T-cell (primary cell): ENCODE measurements around the gene RPL31. TPM values are rescaled to one million over a fixed set of nuclear protein-coding genes. Genes with fewer than 3 reads are reported as not detected.

Experiments
- ATAC-seq, 4 experiments: fragments of 200-7000 bp in 3 of 4; fragments of 150-1000 bp in 1 of 4; cut with Tn5 transposase; replicated peaks in 1 of 4; 1 replicate in 3 of 4; 2 replicates in 1 of 4; pipeline ENCODE4 v1.10.0; 2021; ENCODE audit warnings: moderate library complexity in 3 of 4, mild to moderate bottlenecking in 2 of 4, moderate number of reproducible peaks in 1 of 4
- CTCF ChIA-PET, 2 donors: fragments of 300-600 bp; sonication (Branson Sonifier 250); formaldehyde crosslinking; loops; one replicate each; lab custom pipeline; 2022; ENCODE audit warnings: antibody characterized with exemption in 2 of 2; lab: Charles Lee
- POLR2A ChIA-PET, 2 donors: fragments of 300-600 bp; sonication (Branson Sonifier 250); formaldehyde crosslinking; loops; one replicate each; lab custom pipeline; 2022; ENCODE audit warnings: antibody characterized with exemption in 2 of 2; lab: Charles Lee
- DNase-seq, 35 experiments: peaks; one replicate each; pipeline versions ENCODE4 v3.0.0 to v3.0.0-alpha.2; 2013 to 2023
- H3K27ac ChIP-seq: one replicate; pipeline ENCODE4 v1.5.1; 2013; ENCODE audit warnings: low read length
- H3K27me3 ChIP-seq, 2 experiments: replicated peaks in 1 of 2; 1 replicate in 1 of 2; 2 replicates in 1 of 2; pipeline versions ENCODE4 v1.6.1 to v1.7.0; 2013; ENCODE audit warnings: low read length in 1 of 2, mixed read lengths in 1 of 2; ENCODE audit not compliant: control insufficient read depth in 2 of 2, insufficient read depth in 2 of 2; ENCODE audit errors: extremely low read depth in 1 of 2
- H3K36me3 ChIP-seq, 2 donors: 1 replicate in 1 of 2; 2 replicates in 1 of 2; pipeline versions ENCODE4 v1.6.1 to v1.7.0; 2013; ENCODE audit warnings: low read length in 1 of 2; ENCODE audit not compliant: control insufficient read depth in 2 of 2, insufficient read depth in 1 of 2; ENCODE audit errors: extremely low read depth in 1 of 2
- H3K4me1 ChIP-seq, 2 experiments: 1 replicate in 1 of 2; 2 replicates in 1 of 2; pipeline versions ENCODE4 v1.6.1 to v1.7.0; 2013; ENCODE audit warnings: low read length in 2 of 2, mixed read lengths in 1 of 2; ENCODE audit not compliant: insufficient read depth in 2 of 2, control insufficient read depth in 1 of 2; ENCODE audit errors: extremely low read depth in 1 of 2
- H3K4me3 ChIP-seq, 2 donors: 1 replicate in 1 of 2; 2 replicates in 1 of 2; pipeline versions ENCODE4 v1.5.1 to v1.7.0; 2013; ENCODE audit warnings: mild to moderate bottlenecking in 2 of 2, low read length in 1 of 2, moderate library complexity in 1 of 2; ENCODE audit not compliant: control insufficient read depth in 1 of 2; ENCODE audit errors: extremely low read depth in 1 of 2
- H3K9me3 ChIP-seq: 2 replicates; pipeline ENCODE4 v1.7.0; 2013
- H3K27ac Mint-ChIP-seq, 2 donors: one replicate each; pipeline ENCODE4 v1.8.0; 2020 to 2021; ENCODE audit warnings: mild to moderate bottlenecking in 2 of 2, mixed read lengths in 2 of 2
- H3K27me3 Mint-ChIP-seq, 2 donors: one replicate each; pipeline ENCODE4 v1.8.0; 2021 to 2022; ENCODE audit warnings: mixed read lengths in 2 of 2
- H3K36me3 Mint-ChIP-seq: one replicate; pipeline ENCODE4 v1.8.0; 2021; ENCODE audit warnings: mixed read lengths
- H3K4me1 Mint-ChIP-seq, 3 donors: one replicate each; pipeline ENCODE4 v1.8.0; 2020 to 2022; ENCODE audit warnings: mixed read lengths in 3 of 3, mild to moderate bottlenecking in 1 of 3
- H3K4me3 Mint-ChIP-seq, 3 donors: one replicate each; pipeline ENCODE4 v1.8.0; 2020 to 2022; ENCODE audit warnings: mild to moderate bottlenecking in 3 of 3, mixed read lengths in 3 of 3, moderate library complexity in 3 of 3
- H3K9me3 Mint-ChIP-seq, 3 donors: one replicate each; pipeline ENCODE4 v1.8.0; 2020 to 2022; ENCODE audit warnings: mixed read lengths in 3 of 3
- WGBS: methylation state at CpG from one replicate; pipeline ENCODE4 v1.1.5; 2013; ENCODE audit warnings: missing lambda C conversion rate; ENCODE audit not compliant: insufficient coverage; 5-methylcytosine and 5-hydroxymethylcytosine counted together
- total RNA-seq, 35 experiments: library from RNA in 6 of 35; stranded (reverse) in 6 of 35; fragments of 120-200 nt in 1 of 35; gene quantifications; one replicate each; pipeline versions ENCODE4 v1.2.1 to v1.2.4 and lab custom pipeline; 2013 to 2026

The RPL31 gene
- total RNA-seq, 5 donors from 2014 or later (not counting 1 experiment from before 2014, with no cell fraction given) = 1,802 to 2,371 (median 2,279) TPM

DNA sequence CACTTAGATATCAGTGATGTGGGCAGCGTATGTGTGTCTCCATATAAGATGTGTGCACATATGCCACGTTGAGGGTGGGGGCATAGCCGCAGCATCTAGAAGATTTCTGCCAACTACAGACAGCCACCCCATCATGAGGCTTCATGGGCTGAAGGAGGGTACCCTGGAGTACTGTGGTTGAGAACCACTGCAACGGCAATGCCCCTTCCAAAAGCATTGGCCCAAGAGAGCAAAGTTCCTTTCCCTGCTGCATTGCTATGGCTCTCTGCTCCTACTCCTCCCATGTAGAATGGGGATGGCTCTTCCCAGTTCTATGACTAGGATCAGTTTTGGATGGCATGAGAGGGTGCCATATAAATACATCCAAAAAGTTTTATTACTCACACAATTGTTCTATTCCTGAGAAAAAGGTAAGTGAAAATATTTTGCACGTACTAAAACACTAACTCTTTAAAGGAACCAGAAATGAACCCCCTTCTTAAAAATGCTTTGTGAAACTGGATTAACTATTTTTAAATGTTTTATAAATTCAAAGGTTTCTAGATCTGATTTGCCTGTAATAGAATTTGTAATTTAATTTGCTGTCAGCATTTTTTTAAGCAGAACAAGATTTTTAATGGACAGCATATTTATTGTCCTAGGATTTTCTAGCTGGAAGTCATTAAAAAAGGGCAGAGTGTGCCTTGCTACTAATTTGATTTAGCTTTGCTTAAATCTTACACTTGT is 4.4 kb upstream of the RPL31 start:
- Histone ChIP-seq H3K4me3 (no peak overlapping the region), H3K36me3 (peaks cover 0 to 6% of the 10 kb centered on the region in 2 donors), H3K27ac (no peak overlapping the region), H3K9me3 (no peaks in the 10 kb centered on the region), H3K27me3 (no peaks in the 10 kb centered on the region), H3K4me1 (peaks cover under 1 to 7% of the 10 kb centered on the region in 2 experiments)
- peaks cover 2% of the 10 kb centered on the region for H3K36me3 Mint-ChIP-seq
- no peaks in the 10 kb centered on the region for H3K9me3 Mint-ChIP-seq
- ATAC-seq (no peak), DNase-seq (no peak)
- H3K27me3 Mint-ChIP-seq = no peaks in the 10 kb centered on the region
- H3K4me3 Mint-ChIP-seq = no peak overlapping the region
- CTCF ChIA-PET = no interaction called here
- no CpG with 5 or more reads among the region's 5 CpGs for WGBS
- POLR2A ChIA-PET = no interaction called here
- H3K27ac Mint-ChIP-seq = no peak overlapping the region
- peaks cover 8 to 11% (median 10%) of the 10 kb centered on the region in 3 donors for H3K4me1 Mint-ChIP-seq

- no peak for ATAC-seq
- no CpG with 5 or more reads among the region's 6 CpGs for WGBS
- Histone ChIP-seq H3K36me3 (peaks cover 2 to 6% of the 10 kb centered on the region in 2 donors), H3K4me1 (peaks cover 4 to 12% of the 10 kb centered on the region in 2 experiments), H3K27ac (no peak overlapping the region), H3K9me3 (no peaks in the 10 kb centered on the region), H3K4me3 (no peak overlapping the region), H3K27me3 (no peaks in the 10 kb centered on the region)
- CTCF ChIA-PET = no interaction called here
- Mint-ChIP-seq H3K4me3 (no peak overlapping the region), H3K9me3 (no peaks in the 10 kb centered on the region), H3K27ac (no peak overlapping the region), H3K4me1 (peaks cover 13 to 15% (median 15%) of the 10 kb centered on the region in 3 donors), H3K27me3 (no peaks in the 10 kb centered on the region), H3K36me3 (peaks cover 7% of the 10 kb centered on the region)
- POLR2A ChIA-PET = no interaction called here
- DNase-seq = no peak
Measured at GRCh38 chr2:100998235-100998573, 3.9 kb upstream of the RPL31 start.

GRCh38 chr2:100999995-101000394 is 2.1 kb upstream of the RPL31 start:
- POLR2A ChIA-PET = no interaction called here
- Mint-ChIP-seq H3K4me1 (peaks cover 31 to 33% (median 33%) of the 10 kb centered on the region in 3 donors), H3K36me3 (peaks cover 25% of the 10 kb centered on the region), H3K27me3 (no peaks in the 10 kb centered on the region), H3K27ac (no peak overlapping the region), H3K4me3 (no peak overlapping the region), H3K9me3 (no peaks in the 10 kb centered on the region)
- ATAC-seq = no peak
- no peaks in the 10 kb centered on the region for H3K27me3 ChIP-seq
- H3K36me3 ChIP-seq = peaks cover 0 to 18% of the 10 kb centered on the region in 2 donors
- WGBS = no CpG with 5 or more reads among the region's 2 CpGs
- DNase-seq = no peak
- H3K4me3 ChIP-seq = no peak overlapping the region
- no peak overlapping the region for H3K27ac ChIP-seq
- H3K9me3 ChIP-seq = no peaks in the 10 kb centered on the region
- peaks cover 10 to 30% of the 10 kb centered on the region in 2 experiments for H3K4me1 ChIP-seq
- CTCF ChIA-PET = interaction anchor here (0.5 to 0.9 kb wide), 2 partner anchors 12 to 252 kb away, joined by 3 read pairs; no protein-coding TSS in a partner anchor

GRCh38 chr2:101002562-101003277 is 631 bp downstream of the RPL31 start:
- WGBS = under 1% methylated on average over 25 of the region's 26 CpGs

DNA sequence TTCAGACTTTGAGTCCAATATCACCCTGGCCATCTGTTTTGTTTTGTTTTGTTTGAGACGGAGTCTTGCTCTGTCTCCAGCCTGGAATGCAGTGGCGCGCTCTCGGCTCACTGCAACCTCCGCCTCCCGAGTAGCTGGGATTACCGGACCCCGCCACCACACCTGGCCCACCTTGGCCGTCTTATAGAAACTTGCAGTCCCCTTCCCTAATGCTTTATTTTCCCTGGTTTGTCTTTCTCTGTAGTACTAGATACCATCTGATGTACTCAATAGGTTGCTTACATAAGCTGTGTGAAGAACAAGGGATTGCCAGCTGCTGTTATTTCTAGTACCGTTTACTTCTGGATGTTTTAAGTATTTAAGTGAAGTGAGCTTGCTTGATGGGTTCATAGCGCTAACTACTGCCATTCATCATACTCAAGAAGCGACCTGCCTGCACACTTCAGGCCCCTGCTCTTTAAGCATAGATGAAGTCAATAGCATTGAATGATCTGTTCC is 1.2 kb downstream of the RPL31 start:
- H3K27ac Mint-ChIP-seq = peak overlapping the region; percentile 96 to 97
- CTCF ChIA-PET = interaction anchor here in 1 of 2 donors (0.5 to 1.9 kb wide), 3 partner anchors 9 to 214 kb away, joined by 5 to 13 read pairs (median 6); partner anchors contain the start of gene TBC1D8
- POLR2A ChIA-PET = interaction anchor here (0.5 to 1.1 kb wide), 4 partner anchors 10 to 440 kb away, joined by 3 to 12 read pairs (median 6); partner anchors contain the start of gene PDCL3 (in 1 of the 2)
- H3K4me3 Mint-ChIP-seq = peak overlapping the region; percentile 88 to 96 (median 95)
- H3K4me1 ChIP-seq = peaks cover 10 to 31% of the 10 kb centered on the region in 2 experiments
- H3K36me3 Mint-ChIP-seq = peaks cover 48% of the 10 kb centered on the region
- DNase-seq = no peak
- ATAC-seq = no peak
- no peaks in the 10 kb centered on the region for H3K27me3 Mint-ChIP-seq
- H3K9me3 Mint-ChIP-seq = no peaks in the 10 kb centered on the region
- WGBS = 41% methylated on average over 4 of the region's 12 CpGs
- H3K27me3 ChIP-seq = no peaks in the 10 kb centered on the region
- peak overlapping the region; percentile 96 to 98 for H3K4me3 ChIP-seq
- H3K27ac ChIP-seq = peak overlapping the region; percentile 87
- H3K36me3 ChIP-seq = peaks cover 4 to 49% of the 10 kb centered on the region in 2 donors
- no peaks in the 10 kb centered on the region for H3K9me3 ChIP-seq
- peaks cover 52 to 57% (median 55%) of the 10 kb centered on the region in 3 donors for H3K4me1 Mint-ChIP-seq

More at GRCh38 chr2:101002562-101003277, 631 bp downstream of the RPL31 start:
- ATAC-seq (no peak), DNase-seq (peak in 5 of 35 experiments; percentile 5 to 22 (median 15))
- Mint-ChIP-seq H3K27me3 (no peaks in the 10 kb centered on the region), H3K36me3 (peaks cover 42% of the 10 kb centered on the region), H3K27ac (peak overlapping the region; percentile 96 to 97), H3K9me3 (no peaks in the 10 kb centered on the region), H3K4me1 (peaks cover 49 to 51% (median 49%) of the 10 kb centered on the region in 3 donors), H3K4me3 (peak overlapping the region; percentile 88 to 96 (median 95))
- H3K36me3 ChIP-seq = peaks cover 4 to 46% of the 10 kb centered on the region in 2 donors
- H3K4me3 ChIP-seq = peak overlapping the region; percentile 96 to 98
- no peaks in the 10 kb centered on the region for H3K9me3 ChIP-seq
- no peaks in the 10 kb centered on the region for H3K27me3 ChIP-seq
- ChIA-PET CTCF (interaction anchor here in 1 of 2 donors (0.6 to 1.9 kb wide), 9 partner anchors 10 to 439 kb away, joined by 3 to 13 read pairs (median 5); partner anchors contain the start of genes CNOT11, PDCL3 and TBC1D8), POLR2A (interaction anchor here (0.5 to 1.5 kb wide), 8 partner anchors 10 to 440 kb away, joined by 3 to 13 read pairs (median 4); partner anchors contain the start of gene PDCL3 (in 1 of the 2))
- H3K4me1 ChIP-seq = peaks cover 10 to 31% of the 10 kb centered on the region in 2 experiments
- H3K27ac ChIP-seq = peak overlapping the region; percentile 87
